22Rv1 (cell line): ENCODE results near the gene AGMO.

Experiments
- CTCF ChIP-seq: fragments of 450-650 bp; IDR thresholded peaks from 2 replicates; pipeline ENCODE4 v1.5.1; 2017; ENCODE audit warnings: mild to moderate bottlenecking
- ZFX ChIP-seq: fragments of 450-650 bp; IDR thresholded peaks from 2 replicates; pipeline ENCODE4 v1.6.1; 2017; ENCODE audit warnings: antibody characterized with exemption, borderline replicate concordance

- no peak for TF ChIP-seq CTCF
- TF ChIP-seq ZFX: no peak
Measured at GRCh38 chr7:15504351-15504750, 57.5 kb downstream of the AGMO start.
